ENCODE data around the gene MRPS26.

MRPS26 gene

GRCh38 chr20:3031524-3032147, 14.2 kb upstream of the MRPS26 start:
- H3K4me3 ChIP-seq (ENCODE audit: low read depth, low read length): no peak overlapping the region
- DNase-seq (ENCODE audit: low read depth): no peak

GRCh38 chr20:3032624-3033023, 13.2 kb upstream of the MRPS26 start:
- DNase-seq (ENCODE audit: low read depth): no peak
- H3K4me3 ChIP-seq (ENCODE audit: low read depth, low read length): no peak overlapping the region
- TF ChIP-seq CTCF (IDR thresholded peaks at IDR 0.05; ENCODE audit: control insufficient read depth, extremely low read depth, insufficient read depth): no peak

More at GRCh38 chr20:3031524-3032147, 14.2 kb upstream of the MRPS26 start:
- TF ChIP-seq CTCF (IDR thresholded peaks at IDR 0.05; ENCODE audit: control insufficient read depth, extremely low read depth, insufficient read depth): no peak

GRCh38 chr20:3037654-3038053, 8.2 kb upstream of the MRPS26 start:
- H3K4me3 ChIP-seq (ENCODE audit: low read depth, low read length): no peak overlapping the region
- TF ChIP-seq CTCF (IDR thresholded peaks at IDR 0.05; ENCODE audit: control insufficient read depth, extremely low read depth, insufficient read depth): no peak

GRCh38 chr20:3038454-3038853, 7.4 kb upstream of the MRPS26 start:
- TF ChIP-seq CTCF (IDR thresholded peaks at IDR 0.05; ENCODE audit: control insufficient read depth, extremely low read depth, insufficient read depth): no peak
- DNase-seq (ENCODE audit: low read depth): no peak
- no peak overlapping the region for H3K4me3 ChIP-seq (ENCODE audit: low read depth, low read length)

More at GRCh38 chr20:3037654-3038053, 8.2 kb upstream of the MRPS26 start:
- no peak for DNase-seq (ENCODE audit: low read depth)

- no peak for DNase-seq (ENCODE audit: low read depth)
- no peak for TF ChIP-seq CTCF (IDR thresholded peaks at IDR 0.05; ENCODE audit: control insufficient read depth, extremely low read depth, insufficient read depth)
- no peak overlapping the region for H3K4me3 ChIP-seq (ENCODE audit: low read depth, low read length)
These were observed 6.4 kb upstream of the MRPS26 start for GRCh38 chr20:3039426-3039825.

- DNase-seq (ENCODE audit: low read depth): no peak
- no peak overlapping the region for H3K4me3 ChIP-seq (ENCODE audit: low read depth, low read length)
- TF ChIP-seq CTCF (IDR thresholded peaks at IDR 0.05; ENCODE audit: control insufficient read depth, extremely low read depth, insufficient read depth): no peak
These were observed 5.8 kb upstream of the MRPS26 start for GRCh38 chr20:3040086-3040485.

GRCh38 chr20:3041854-3042409, 3.9 kb upstream of the MRPS26 start:
- DNase-seq (ENCODE audit: low read depth): no peak
- H3K4me3 ChIP-seq (ENCODE audit: low read depth, low read length): peak overlapping the region; percentile 49
- TF ChIP-seq CTCF (IDR thresholded peaks at IDR 0.05; ENCODE audit: control insufficient read depth, extremely low read depth, insufficient read depth): no peak

All from LNCaP clone FGC (cell line).